H1 (cell line): Measurements from ENCODE around the gene KRT3. TPM values are rescaled to one million over a fixed set of nuclear protein-coding genes. Genes with fewer than 3 reads are reported as not detected.

Experiments
- CTCF ChIA-PET: fragments of 300-600 bp; sonication (Branson Sonifier 250); formaldehyde crosslinking; loops from one replicate; lab custom pipeline; 2021; ENCODE audit not compliant: partially characterized antibody; lab: Charles Lee
- POLR2A ChIA-PET: fragments of 300-600 bp; sonication (Branson Sonifier 250); formaldehyde crosslinking; loops from one replicate; lab custom pipeline; 2021; ENCODE audit warnings: inconsistent platforms; ENCODE audit not compliant: partially characterized antibody; lab: Charles Lee
- DNase-seq, 2 experiments: peaks; one replicate each; pipeline versions ENCODE4 v3.0.0 to v3.0.0-alpha.2; 2010 to 2022; ENCODE audit warnings: low spot score in 2 of 2, low read depth in 1 of 2, mixed read lengths in 1 of 2
- FAIRE-seq: peaks from 2 replicates; lab custom pipeline; 2011; peaks lifted over from hg19 to GRCh38; lab: Jason Lieb, UNC
- H2AFZ ChIP-seq: 2 replicates; pipeline ENCODE4 v1.8.1; 2012; ENCODE audit warnings: low read length, inconsistent platforms
- H2AK5ac ChIP-seq: 2 replicates; pipeline ENCODE4 v1.6.1; 2013; ENCODE audit warnings: low read depth, low read length
- H2BK120ac ChIP-seq: replicated peaks from 2 replicates; pipeline ENCODE3; 2013; ENCODE audit warnings: low read depth, low read length, inconsistent platforms
- H2BK12ac ChIP-seq: 2 replicates; pipeline ENCODE4 v1.6.1; 2013; ENCODE audit warnings: low read depth, low read length
- H2BK15ac ChIP-seq: 2 replicates; pipeline ENCODE4 v1.6.1; 2013; ENCODE audit warnings: low read length
- H2BK20ac ChIP-seq: 2 replicates; pipeline ENCODE4 v1.6.1; 2013; ENCODE audit warnings: low read length
- H2BK5ac ChIP-seq: 2 replicates; pipeline ENCODE4 v1.6.1; 2013; ENCODE audit warnings: low read depth, low read length
- H3K14ac ChIP-seq: 2 replicates; pipeline ENCODE4 v1.6.1; 2013; ENCODE audit warnings: inconsistent platforms; ENCODE audit not compliant: insufficient read length
- H3K18ac ChIP-seq: 2 replicates; pipeline ENCODE4 v1.6.1; 2013; ENCODE audit warnings: low read length; ENCODE audit errors: extremely low read depth
- H3K23ac ChIP-seq: 2 replicates; pipeline ENCODE4 v1.6.1; 2013; ENCODE audit warnings: inconsistent platforms; ENCODE audit not compliant: insufficient read length
- H3K23me2 ChIP-seq: 2 replicates; pipeline ENCODE4 v1.6.1; 2013; ENCODE audit warnings: low read depth, low read length
- H3K27ac ChIP-seq: 2 replicates; pipeline ENCODE4 v1.6.1; 2011; ENCODE audit warnings: low read depth, low read length, inconsistent platforms
- H3K27me3 ChIP-seq, 4 experiments: replicated peaks in 1 of 4; 1 replicate in 1 of 4; 2 replicates in 3 of 4; pipeline versions ENCODE4 v1.6.1 to v1.8.1; 2011 to 2013; ENCODE audit warnings: low read length in 3 of 4, mild to moderate bottlenecking in 3 of 4, inconsistent platforms in 2 of 4, mixed read lengths in 2 of 4, moderate library complexity in 1 of 4; ENCODE audit not compliant: control insufficient read depth in 3 of 4, insufficient read depth in 3 of 4; ENCODE audit errors: extremely low read depth in 1 of 4
- H3K36me3 ChIP-seq, 4 experiments: 2 replicates each; pipeline versions ENCODE4 v1.6.1 to v1.8.1; 2011 to 2013; ENCODE audit warnings: mild to moderate bottlenecking in 4 of 4, low read length in 3 of 4, moderate library complexity in 2 of 4, control low read depth in 1 of 4, inconsistent platforms in 1 of 4; ENCODE audit not compliant: insufficient read depth in 4 of 4, control insufficient read depth in 2 of 4
- H3K4ac ChIP-seq: replicated peaks from 2 replicates; pipeline ENCODE3; 2013; ENCODE audit warnings: low read length, low read depth, mixed read lengths, inconsistent platforms; ENCODE audit not compliant: insufficient read length
- H3K4me1 ChIP-seq, 4 experiments: replicated peaks in 1 of 4; 1 replicate in 1 of 4; 2 replicates in 3 of 4; pipeline versions ENCODE4 v1.6.1 to v1.8.1; 2011 to 2013; ENCODE audit warnings: low read length in 3 of 4, inconsistent platforms in 2 of 4, mixed read lengths in 1 of 4; ENCODE audit not compliant: insufficient read depth in 4 of 4, control insufficient read depth in 3 of 4
- H3K4me2 ChIP-seq, 2 experiments: 2 replicates each; pipeline versions ENCODE4 v1.6.1 to v1.8.1; 2011 to 2013; ENCODE audit warnings: low read depth in 2 of 2, low read length in 2 of 2, control low read depth in 1 of 2, inconsistent platforms in 1 of 2, mild to moderate bottlenecking in 1 of 2; ENCODE audit not compliant: insufficient read depth in 1 of 2
- H3K4me3 ChIP-seq, 4 experiments: fragments of 200-600, 300-600 bp in 1 of 4; sonication (generic), shearing (Covaris generic), sonication (Bioruptor Twin) in 1 of 4; 2 replicates each; pipeline versions ENCODE4 v1.5.1 to v1.8.1; 2011 to 2016; ENCODE audit warnings: low read length in 4 of 4, low read depth in 3 of 4, control low read depth in 2 of 4, inconsistent platforms in 2 of 4, mild to moderate bottlenecking in 2 of 4, mixed read lengths in 1 of 4, moderate library complexity in 1 of 4; ENCODE audit not compliant: insufficient read depth in 2 of 4; ENCODE audit errors: extremely low read depth in 1 of 4
- H3K56ac ChIP-seq: replicated peaks from 2 replicates; pipeline ENCODE3; 2013; ENCODE audit warnings: low read depth, mild to moderate bottlenecking, mixed read lengths, low read length, inconsistent platforms; ENCODE audit not compliant: insufficient read length
- H3K79me1 ChIP-seq: 2 replicates; pipeline ENCODE4 v1.6.1; 2013; ENCODE audit warnings: low read depth, low read length, control low read depth
- H3K79me2 ChIP-seq, 2 experiments: 2 replicates each; pipeline versions ENCODE4 v1.6.1 to v1.8.1; 2012 to 2013; ENCODE audit warnings: low read length in 2 of 2, mild to moderate bottlenecking in 2 of 2, inconsistent platforms in 1 of 2; ENCODE audit not compliant: insufficient read depth in 2 of 2, control insufficient read depth in 1 of 2
- H3K9ac ChIP-seq, 4 experiments: replicated peaks in 1 of 4; 1 replicate in 1 of 4; 2 replicates in 3 of 4; pipeline versions ENCODE4 v1.6.1 to v1.8.1; 2011 to 2013; ENCODE audit warnings: low read depth in 3 of 4, low read length in 3 of 4, control low read depth in 2 of 4, mild to moderate bottlenecking in 2 of 4, moderate library complexity in 2 of 4, inconsistent platforms in 1 of 4; ENCODE audit errors: extremely low read depth in 1 of 4
- H3K9me3 ChIP-seq, 2 experiments: 2 replicates each; pipeline versions ENCODE4 v1.6.1 to v1.8.1; 2012 to 2013; ENCODE audit warnings: mild to moderate bottlenecking in 2 of 2, moderate library complexity in 2 of 2, control low read depth in 1 of 2, inconsistent platforms in 1 of 2, low read depth in 1 of 2, low read length in 1 of 2, mixed read lengths in 1 of 2; ENCODE audit not compliant: insufficient read depth in 2 of 2
- H4K20me1 ChIP-seq, 2 experiments: replicated peaks in 1 of 2; 2 replicates each; pipeline versions ENCODE3 to v1.8.1; 2011 to 2013; ENCODE audit warnings: inconsistent platforms in 2 of 2, low read length in 2 of 2, mild to moderate bottlenecking in 1 of 2; ENCODE audit not compliant: insufficient read depth in 2 of 2, control insufficient read depth in 1 of 2
- H4K5ac ChIP-seq: 2 replicates; pipeline ENCODE4 v1.6.1; 2013; ENCODE audit warnings: low read length, low read depth, mixed read lengths, inconsistent platforms; ENCODE audit not compliant: insufficient read length
- H4K8ac ChIP-seq: 2 replicates; pipeline ENCODE4 v1.8.0; 2013; ENCODE audit warnings: mild to moderate bottlenecking, moderate library complexity, low read length, inconsistent platforms; ENCODE audit not compliant: insufficient read depth; ENCODE audit errors: extremely low read depth
- H4K91ac ChIP-seq: replicated peaks from 2 replicates; pipeline ENCODE3; 2013; ENCODE audit warnings: low read length, mixed read lengths, inconsistent platforms; ENCODE audit not compliant: insufficient read length
- ATF3 ChIP-seq: IDR thresholded peaks from 2 replicates; pipeline ENCODE4 v1.6.1; 2011; ENCODE audit warnings: low read depth, mild to moderate bottlenecking, low read length; ENCODE audit not compliant: insufficient read depth
- BCL11A ChIP-seq, 2 experiments: IDR thresholded peaks; one replicate each; pipeline ENCODE4 v1.6.1; 2011; ENCODE audit warnings: low read depth in 2 of 2, low read length in 2 of 2, mild to moderate bottlenecking in 2 of 2
- CREB1 ChIP-seq: IDR thresholded peaks from 2 replicates; pipeline ENCODE4 v1.6.1; 2012; ENCODE audit warnings: inconsistent platforms
- CTCF ChIP-seq, 3 experiments: IDR thresholded peaks; 1 replicate in 2 of 3; 2 replicates in 1 of 3; pipeline versions ENCODE4 v1.5.1 to v1.6.1; 2011; ENCODE audit warnings: low read length in 3 of 3, mild to moderate bottlenecking in 3 of 3, inconsistent platforms in 2 of 3, low read depth in 1 of 3, moderate library complexity in 1 of 3; ENCODE audit not compliant: insufficient read depth in 1 of 3; ENCODE audit errors: control extremely low read depth in 1 of 3
- FOSL1 ChIP-seq: IDR thresholded peaks from 2 replicates; pipeline ENCODE4 v1.6.1; 2011; ENCODE audit warnings: mild to moderate bottlenecking, low read depth, low read length, moderate library complexity; ENCODE audit not compliant: insufficient read depth
- GTF2F1 ChIP-seq: IDR thresholded peaks from 2 replicates; pipeline ENCODE4 v1.6.1; 2012; ENCODE audit warnings: low read depth, low read length, improper control_type of control experiment, borderline replicate concordance
- SIRT6 ChIP-seq: IDR thresholded peaks from one replicate; pipeline ENCODE4 v1.7.1; 2012; ENCODE audit warnings: low read length, inconsistent platforms
- TAF7 ChIP-seq: optimal IDR thresholded peaks from 2 replicates; pipeline ENCODE3; 2011; ENCODE audit warnings: low read depth, mild to moderate bottlenecking, inconsistent platforms, low read length, moderate library complexity, borderline replicate concordance
- TBP ChIP-seq: IDR thresholded peaks from 2 replicates; pipeline ENCODE4 v1.6.1; 2011; ENCODE audit warnings: low read depth, low read length, improper control_type of control experiment
- TEAD4 ChIP-seq: IDR thresholded peaks from 2 replicates; pipeline ENCODE4 v1.6.1; 2012; ENCODE audit warnings: low read depth, low read length, inconsistent platforms, mixed read lengths
- WGBS, 2 experiments: shearing (Covaris generic) in 1 of 2; methylation state at CpG; one replicate each; pipeline versions ENCODE4 v1.1.6 to v1.1.7; 2013 to 2015; ENCODE audit warnings: low lambda C conversion rate in 2 of 2, mixed read lengths in 2 of 2, inconsistent platforms in 1 of 2, low coverage in 1 of 2, missing lambda C conversion rate in 1 of 2; ENCODE audit not compliant: insufficient replicate concordance in 2 of 2, insufficient coverage in 1 of 2, insufficient read length in 1 of 2; ENCODE audit errors: extremely low coverage in 1 of 2, missing lambda C conversion rate in 1 of 2; 5-methylcytosine and 5-hydroxymethylcytosine counted together
- polyA plus RNA-seq, 7 experiments: library from polyadenylated mRNA; depleted of rRNA in 3 of 7; stranded (reverse) in 5 of 7; unstranded in 2 of 7; fragments of >200 nt in 5 of 7; fragments of 200-250 nt in 2 of 7; gene quantifications; 1 replicate in 5 of 7; 2 replicates in 1 of 7; 4 replicates in 1 of 7; pipeline versions ENCODE4 v1.2.1 to v1.2.3, GENCODE V29; 2011 to 2013; ENCODE audit warnings: missing spikeins in 2 of 7, mixed read lengths in 2 of 7
- total RNA-seq: library from RNA; stranded (reverse); fragmentation: NEBNext Ultra II Directional; extraction: Animal tissue kit (Norgen Biotek cat#: 25700); gene quantifications from 2 replicates; pipeline ENCODE4 v1.2.1, GENCODE V29; 2021

The KRT3 gene
- total and polyA plus RNA-seq, 2 of the 8 experiments (the other 6 are each of a cell fraction or from before 2014, with no cell fraction given): not detected

GRCh38 chr12:52829986-52830770 is 34.3 kb upstream of the KRT3 start:
- Histone ChIP-seq H2BK120ac (no peak overlapping the region), H2AK5ac (no peak overlapping the region), H3K4ac (no peak overlapping the region), H3K4me2 (no peak overlapping the region), H3K14ac (no peak overlapping the region), H4K5ac (no peak overlapping the region), H3K27me3 (no peaks in the 10 kb centered on the region), H2BK15ac (no peak overlapping the region), H3K18ac (no peak overlapping the region), H3K79me1 (no peaks in the 10 kb centered on the region), H2BK12ac (no peak overlapping the region), H3K23me2 (no peaks in the 10 kb centered on the region), H3K27ac (no peak overlapping the region), H2BK5ac (no peak overlapping the region), H3K4me1 (no peaks in the 10 kb centered on the region; a peak in 2 of 7 replicates), H3K4me3 (no peak overlapping the region), H4K20me1 (no peaks in the 10 kb centered on the region), H3K79me2 (no peaks in the 10 kb centered on the region), H4K91ac (no peak overlapping the region), H2BK20ac (no peak overlapping the region), H4K8ac (no peak overlapping the region), H3K36me3 (no peaks in the 10 kb centered on the region), H3K9me3 (no peaks in the 10 kb centered on the region), H3K23ac (no peak overlapping the region), H2AFZ (no peak overlapping the region), H3K56ac (no peak overlapping the region), H3K9ac (no peak overlapping the region)
- FAIRE-seq (no peak), DNase-seq (no peak)
- ChIA-PET POLR2A (no interaction called here), CTCF (interaction anchor here (0.9 to 3.7 kb wide), 4 partner anchors 35 to 49 kb away, joined by 3 to 13 read pairs (median 6); no protein-coding TSS in a partner anchor)
- WGBS, 2 experiments: 82% methylated on average over 8 of the region's 8 CpGs; no CpG with 5 or more reads in 1 of the 2 experiments
- TF ChIP-seq FOSL1: no peak
- TF ChIP-seq CTCF (IDR thresholded peaks at IDR 0.05; ENCODE audit: control extremely low read depth in 1 of 3, insufficient read depth in 1 of 3, low read depth in 1 of 3, low read length in 3 of 3): no peak
- no peak for TF ChIP-seq BCL11A (IDR thresholded peaks at IDR 0.05; ENCODE audit: low read depth in 2 of 2, low read length in 2 of 2)
- no peak for TF ChIP-seq CREB1
- TF ChIP-seq TAF7: no peak
- no peak for TF ChIP-seq TEAD4
- no peak for TF ChIP-seq GTF2F1
- no peak for TF ChIP-seq SIRT6
- no peak for TF ChIP-seq ATF3
- TF ChIP-seq TBP: no peak
